ENCODE measurements around the gene CBX2.
A peak's percentile ranks its signal among the peaks of the same experiment; 100 is the strongest.

CBX2 gene

GRCh38 chr17:79835953-79836509 lies 58.1 kb downstream of the CBX2 start:
- no peak overlapping the region for H3K4me3 ChIP-seq (ENCODE audit: low read length)
- TF ChIP-seq CTCF (conservative IDR thresholded peaks at IDR 0.05; ENCODE audit: low read depth, low read length): no peak
- DNase-seq (ENCODE audit: low read depth): no peak

GRCh38 chr17:79836510-79836971 lies 58.6 kb downstream of the CBX2 start:
- no peak for TF ChIP-seq CTCF (conservative IDR thresholded peaks at IDR 0.05; ENCODE audit: low read depth, low read length)
- no peak for DNase-seq (ENCODE audit: low read depth)
- H3K4me3 ChIP-seq (ENCODE audit: low read length): no peak overlapping the region

GRCh38 chr17:79836972-79837887 lies 59.3 kb downstream of the CBX2 start:
- DNase-seq (ENCODE audit: low read depth): peak; percentile 53
- H3K4me3 ChIP-seq (ENCODE audit: low read length): peak overlapping the region; percentile 89
- TF ChIP-seq CTCF (conservative IDR thresholded peaks at IDR 0.05; ENCODE audit: low read depth, low read length): peak; percentile 17

Data from retinal pigment epithelial cell (primary cell).